Transverse colon (tissue), 4 donors: ENCODE results near the gene UMPS. TPM values are rescaled to one million over a fixed set of nuclear protein-coding genes. Genes with fewer than 3 reads are reported as not detected.
"Not testable (repeated sequence)": the region's sequence is repeated elsewhere in the genome, so short reads cannot be mapped to it uniquely, and the experiment has no call there.

Experiments
- DNase-seq: peaks from one replicate; pipeline ENCODE4 v3.0.0-alpha.2; 2019
- H3K27ac ChIP-seq, 4 donors: fragments of 200-600 bp; sonication (generic); 2 replicates each; pipeline ENCODE4 v1.5.1; 2016 to 2018; ENCODE audit warnings: inconsistent platforms in 4 of 4
- H3K27me3 ChIP-seq: fragments of 200-600 bp; sonication (generic); 2 replicates; pipeline ENCODE4 v1.5.1; 2017; ENCODE audit warnings: inconsistent platforms
- H3K36me3 ChIP-seq, 4 donors: fragments of 200-600 bp; sonication (generic); 2 replicates each; pipeline ENCODE4 v1.5.1; 2017 to 2019; ENCODE audit warnings: inconsistent platforms in 4 of 4
- H3K4me1 ChIP-seq, 4 donors: fragments of 200-600 bp; sonication (generic); 2 replicates each; pipeline ENCODE4 v1.5.1; 2017 to 2020; ENCODE audit warnings: inconsistent platforms in 4 of 4
- H3K4me3 ChIP-seq, 4 donors: fragments of 200-600 bp; sonication (generic); 1 replicate in 1 of 4; 2 replicates in 3 of 4; pipeline versions ENCODE4 v1.5.1 to v1.6.1; 2017 to 2019; ENCODE audit warnings: inconsistent platforms in 4 of 4
- H3K9me3 ChIP-seq, 2 donors: fragments of 200-600 bp; sonication (generic); 2 replicates each; pipeline ENCODE4 v1.5.1; 2017 to 2019; ENCODE audit warnings: inconsistent platforms in 2 of 2
- EP300 ChIP-seq: sonication (generic); formaldehyde crosslinking; IDR thresholded peaks from one replicate; pipeline ENCODE4 v1.6.1; 2017; ENCODE audit warnings: antibody characterized with exemption, low read depth
- POLR2A ChIP-seq: fragments of 450-650 bp; IDR thresholded peaks from one replicate; pipeline ENCODE4 v1.6.1; 2016; ENCODE audit warnings: antibody characterized with exemption, mild to moderate bottlenecking, moderate library complexity
- POLR2AphosphoS5 ChIP-seq, 3 donors: sonication (generic); formaldehyde crosslinking; IDR thresholded peaks; one replicate each; pipeline ENCODE4 v1.6.1; 2016; ENCODE audit warnings: antibody characterized with exemption in 3 of 3
- WGBS, 2 donors: methylation state at CpG; one replicate each; pipeline ENCODE4 v1.1.5; 2018; ENCODE audit warnings: low coverage in 1 of 2; 5-methylcytosine and 5-hydroxymethylcytosine counted together
- in situ Hi-C, 4 donors: fragments of 200-750 bp; cut with MboI; loops; one replicate each; pipeline versions ENCODE4 v1.15.0 to v1.15.1; 2017; ENCODE audit warnings: low sequenced_read_pairs in 3 of 4, low pct_ligation_motif_present in 1 of 4, low pct_unique_long_range_greater_than_20kb in 1 of 4
- intact Hi-C: fragments of 100-400 bp; cut with DNase I; formaldehyde crosslinking; loops from one replicate; pipeline ENCODE4 v1.15.1; 2023; ENCODE audit warnings: low total_unique reads
- total RNA-seq, 4 donors: library from RNA; depleted of rRNA; stranded (reverse); fragments of >200 nt; gene quantifications; one replicate each; pipeline ENCODE4 v1.1.0, GENCODE V29; 2016
- TF ChIP-seq, protein P1 (sequence below), 5 experiments: fragments of 200-600 bp in 3 of 5; fragments of 450-650 bp in 2 of 5; sonication (generic) in 3 of 5; IDR thresholded peaks; 1 replicate in 2 of 5; 2 replicates in 3 of 5; pipeline ENCODE4 v1.5.1; 2016 to 2017; ENCODE audit warnings: antibody characterized with exemption in 5 of 5, inconsistent platforms in 3 of 5, mild to moderate bottlenecking in 2 of 5, moderate library complexity in 1 of 5

UMPS gene
- total RNA-seq, 4 donors from 2014 or later: 10.3 to 47.5 (median 19.6) TPM

DNA sequence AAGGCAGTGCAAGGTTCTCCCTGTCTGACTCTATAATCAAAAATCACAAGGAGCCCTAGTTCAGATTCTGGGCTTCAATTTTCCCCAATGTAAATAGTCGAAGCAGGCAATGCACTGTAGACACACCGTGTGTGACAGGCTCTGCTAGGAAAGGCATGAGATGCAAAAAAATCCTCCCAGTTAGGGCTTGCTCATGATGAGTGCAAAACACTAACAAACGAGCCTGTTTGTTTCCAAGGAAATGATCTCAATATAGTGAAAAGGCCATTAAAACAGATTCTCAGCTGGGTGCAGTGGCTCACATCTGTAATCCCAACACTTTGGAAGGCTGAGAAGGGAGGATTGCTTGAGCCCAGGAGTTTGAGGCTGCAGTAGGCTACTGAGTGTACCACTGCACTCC is 55.7 kb downstream of the UMPS start:
- DNase-seq: no peak
- intact Hi-C loops: no loop called here
- H3K4me3 ChIP-seq: no peak overlapping the region
- no peaks in the 10 kb centered on the region for H3K36me3 ChIP-seq
- no peaks in the 10 kb centered on the region for H3K9me3 ChIP-seq
- no peak for TF ChIP-seq POLR2A
- TF ChIP-seq POLR2AphosphoS5 (IDR thresholded peaks at IDR 0.05): no peak
- no peak for TF ChIP-seq EP300
- TF ChIP-seq, protein P1, sequence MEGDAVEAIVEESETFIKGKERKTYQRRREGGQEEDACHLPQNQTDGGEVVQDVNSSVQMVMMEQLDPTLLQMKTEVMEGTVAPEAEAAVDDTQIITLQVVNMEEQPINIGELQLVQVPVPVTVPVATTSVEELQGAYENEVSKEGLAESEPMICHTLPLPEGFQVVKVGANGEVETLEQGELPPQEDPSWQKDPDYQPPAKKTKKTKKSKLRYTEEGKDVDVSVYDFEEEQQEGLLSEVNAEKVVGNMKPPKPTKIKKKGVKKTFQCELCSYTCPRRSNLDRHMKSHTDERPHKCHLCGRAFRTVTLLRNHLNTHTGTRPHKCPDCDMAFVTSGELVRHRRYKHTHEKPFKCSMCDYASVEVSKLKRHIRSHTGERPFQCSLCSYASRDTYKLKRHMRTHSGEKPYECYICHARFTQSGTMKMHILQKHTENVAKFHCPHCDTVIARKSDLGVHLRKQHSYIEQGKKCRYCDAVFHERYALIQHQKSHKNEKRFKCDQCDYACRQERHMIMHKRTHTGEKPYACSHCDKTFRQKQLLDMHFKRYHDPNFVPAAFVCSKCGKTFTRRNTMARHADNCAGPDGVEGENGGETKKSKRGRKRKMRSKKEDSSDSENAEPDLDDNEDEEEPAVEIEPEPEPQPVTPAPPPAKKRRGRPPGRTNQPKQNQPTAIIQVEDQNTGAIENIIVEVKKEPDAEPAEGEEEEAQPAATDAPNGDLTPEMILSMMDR (IDR thresholded peaks at IDR 0.05): no peak
- in situ Hi-C loops: no loop called here
- WGBS, 2 donors: 52 to 64% methylated on average over 2 to 3 of the region's 3 CpGs
- H3K27ac ChIP-seq: peak overlapping the region; percentile 44 to 74 (median 66)
- no peaks in the 10 kb centered on the region for H3K27me3 ChIP-seq
- H3K4me1 ChIP-seq: peaks cover 22 to 42% (median 24%) of the 10 kb centered on the region in 4 donors

DNA sequence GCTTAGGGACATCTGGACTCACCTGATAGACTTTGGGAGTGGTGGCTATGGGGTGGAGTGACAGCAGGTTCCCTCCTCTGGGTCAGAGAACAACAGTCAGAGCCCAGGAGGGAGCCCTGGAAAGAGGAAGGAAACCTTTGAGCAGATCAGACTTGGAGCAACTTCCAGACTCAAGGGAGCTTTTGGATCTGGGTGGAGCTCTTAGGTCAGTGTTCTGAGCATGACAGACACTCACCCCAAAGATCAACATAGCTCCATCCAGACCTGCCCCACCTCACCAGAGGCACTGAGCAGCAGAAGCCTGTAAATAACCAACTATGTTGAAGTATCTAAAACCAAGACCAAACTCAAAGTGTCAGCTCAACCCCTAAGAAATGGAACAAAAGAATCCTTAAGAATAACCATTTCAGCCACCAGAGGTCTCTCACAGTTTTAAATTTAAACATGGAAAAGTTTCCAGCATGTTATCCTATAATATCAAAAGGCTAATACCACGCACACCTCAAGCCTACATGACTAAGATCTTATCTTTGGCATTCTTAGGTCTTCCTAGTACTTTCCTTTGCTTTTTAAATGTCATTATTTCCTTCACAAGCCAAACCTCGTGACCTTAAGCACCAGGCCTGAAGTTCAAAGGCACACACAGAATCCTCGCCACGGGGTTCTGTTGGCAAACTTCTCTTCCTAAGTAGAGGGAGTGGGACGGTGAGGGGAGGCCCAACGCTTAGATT is 56.4 kb downstream of the UMPS start:
- whole genome bisulfite sequencing, 2 donors: 66 to 77% methylated on average over 6 of the region's 6 CpGs
- H3K4me1 ChIP-seq: peaks cover 15 to 38% (median 25%) of the 10 kb centered on the region in 4 donors
- peak overlapping the region; percentile 44 to 74 (median 66) for H3K27ac ChIP-seq
- no peak overlapping the region for H3K4me3 ChIP-seq
- H3K36me3 ChIP-seq: no peaks in the 10 kb centered on the region
- in situ Hi-C loops (no loop called here), intact Hi-C loops (no loop called here)
- H3K9me3 ChIP-seq: no peaks in the 10 kb centered on the region
- no peaks in the 10 kb centered on the region for H3K27me3 ChIP-seq
- TF ChIP-seq, protein P1 (IDR thresholded peaks at IDR 0.05): peak; percentile 2 to 54 (median 44)
- TF ChIP-seq POLR2AphosphoS5 (IDR thresholded peaks at IDR 0.05): no peak
- DNase-seq: peak; percentile 27

GRCh38 chr3:124787476-124788195 is 57.4 kb downstream of the UMPS start:
- intact Hi-C loops: no loop called here
- no peak for DNase-seq
- no peak overlapping the region for H3K4me3 ChIP-seq
- H3K9me3 ChIP-seq: no peaks in the 10 kb centered on the region
- H3K36me3 ChIP-seq: no peaks in the 10 kb centered on the region
- in situ Hi-C loops: no loop called here
- H3K27ac ChIP-seq: peak overlapping the region; percentile 44 to 74 (median 66)
- H3K27me3 ChIP-seq: no peaks in the 10 kb centered on the region
- 83 to 88% methylated on average over 3 of the region's 3 CpGs for WGBS, 2 donors
- H3K4me1 ChIP-seq: peaks cover 12 to 38% (median 25%) of the 10 kb centered on the region in 4 donors
- TF ChIP-seq POLR2AphosphoS5 (IDR thresholded peaks at IDR 0.05) (no peak), EP300 (no peak), POLR2A (no peak)
- TF ChIP-seq, protein P1 (IDR thresholded peaks at IDR 0.05): no peak

GRCh38 chr3:124788254-124788745 is 58.0 kb downstream of the UMPS start:
- DNase-seq: no peak
- H3K27me3 ChIP-seq: no peaks in the 10 kb centered on the region
- peaks cover 12 to 40% (median 26%) of the 10 kb centered on the region in 4 donors for H3K4me1 ChIP-seq
- H3K4me3 ChIP-seq: no peak overlapping the region
- 74% methylated on average over 2 of the region's 2 CpGs; no CpG with 5 or more reads in 1 of the 2 donors for WGBS, 2 donors
- no peaks in the 10 kb centered on the region for H3K36me3 ChIP-seq
- in situ Hi-C loops: no loop called here
- no peaks in the 10 kb centered on the region for H3K9me3 ChIP-seq
- intact Hi-C loops: no loop called here
- H3K27ac ChIP-seq: peak overlapping the region in 1 of 4 donors; percentile 70
- TF ChIP-seq, protein P1 (IDR thresholded peaks at IDR 0.05): no peak
- TF ChIP-seq EP300 (no peak), POLR2AphosphoS5 (IDR thresholded peaks at IDR 0.05) (no peak), POLR2A (no peak)

GRCh38 chr3:124789103-124789502 is 58.9 kb downstream of the UMPS start:
- intact Hi-C loops, DNase-seq, H3K4me3 ChIP-seq, H3K9me3 ChIP-seq, H3K36me3 ChIP-seq, in situ Hi-C loops, H3K27ac ChIP-seq, H3K27me3 ChIP-seq: not testable (repeated sequence)
- WGBS, 2 donors: 65% methylated on average over 3 of the region's 5 CpGs; no CpG with 5 or more reads in 1 of the 2 donors
- peaks cover 12 to 48% (median 27%) of the 10 kb centered on the region in 4 donors for H3K4me1 ChIP-seq
